ENCODE results near the gene DYNLRB1. TPM values are rescaled to one million over a fixed set of nuclear protein-coding genes. Genes with fewer than 3 reads are reported as not detected.

Gene DYNLRB1
- total and polyA plus RNA-seq, 8 donors = 17.3 to 224 (median 143) TPM

- intact Hi-C loops (cut with DNase I; ENCODE audit: low total_unique reads) = no loop called here
- H3K27me3 ChIP-seq = no peaks in the 10 kb centered on the region
- no peak overlapping the region for H3K27ac ChIP-seq
- WGBS, 5 donors = 92 to 97% (median 95%) methylated on average over 8 of the region's 8 CpGs
- no peak for DNase-seq
- H3K4me1 ChIP-seq = peaks cover 0 to 19% (median 2%) of the 10 kb centered on the region in 4 donors
- TF ChIP-seq CTCF (IDR thresholded peaks at IDR 0.05) (no peak), EP300 (IDR thresholded peaks at IDR 0.05) (no peak), POLR2AphosphoS5 (IDR thresholded peaks at IDR 0.05) (no peak), POLR2A (IDR thresholded peaks at IDR 0.05) (no peak)
- no peaks in the 10 kb centered on the region for H3K9me3 ChIP-seq
- H3K36me3 ChIP-seq = peaks cover 40 to 81% (median 72%) of the 10 kb centered on the region in 4 donors
- no peak overlapping the region for H3K4me3 ChIP-seq
Observed at GRCh38 chr20:34539756-34540155, 23.5 kb downstream of the DYNLRB1 start.

GRCh38 chr20:34540596-34541263, 24.5 kb downstream of the DYNLRB1 start:
- intact Hi-C loops (cut with DNase I; ENCODE audit: low total_unique reads) = no loop called here
- TF ChIP-seq CTCF (IDR thresholded peaks at IDR 0.05) (no peak), POLR2A (IDR thresholded peaks at IDR 0.05) (no peak), EP300 (IDR thresholded peaks at IDR 0.05) (no peak), POLR2AphosphoS5 (IDR thresholded peaks at IDR 0.05) (no peak)
- Histone ChIP-seq H3K27ac (no peak overlapping the region), H3K36me3 (peaks cover 30 to 71% (median 62%) of the 10 kb centered on the region in 4 donors), H3K4me3 (no peak overlapping the region), H3K9me3 (no peaks in the 10 kb centered on the region), H3K27me3 (no peaks in the 10 kb centered on the region), H3K4me1 (peaks cover 0 to 20% (median 2%) of the 10 kb centered on the region in 4 donors)
- WGBS, 5 donors = 86 to 91% (median 87%) methylated on average over 15 of the region's 15 CpGs
- DNase-seq = no peak

- Histone ChIP-seq H3K4me3 (no peak overlapping the region), H3K9me3 (no peaks in the 10 kb centered on the region), H3K27ac (no peak overlapping the region), H3K4me1 (peaks cover 0 to 20% (median 2%) of the 10 kb centered on the region in 4 donors), H3K27me3 (no peaks in the 10 kb centered on the region), H3K36me3 (peaks cover 23 to 64% (median 56%) of the 10 kb centered on the region in 4 donors)
- intact Hi-C loops (cut with DNase I; ENCODE audit: low total_unique reads) = no loop called here
- WGBS, 5 donors = 85 to 87% (median 85%) methylated on average over 13 of the region's 13 CpGs
- TF ChIP-seq CTCF (IDR thresholded peaks at IDR 0.05) (no peak), POLR2A (IDR thresholded peaks at IDR 0.05) (no peak), POLR2AphosphoS5 (IDR thresholded peaks at IDR 0.05) (no peak), EP300 (IDR thresholded peaks at IDR 0.05) (no peak)
- no peak for DNase-seq
Observed at GRCh38 chr20:34541264-34541901, 25.2 kb downstream of the DYNLRB1 start.

- 81 to 85% (median 82%) methylated on average over 16 of the region's 16 CpGs for WGBS, 5 donors
- Histone ChIP-seq H3K27me3 (no peaks in the 10 kb centered on the region), H3K4me1 (peaks cover 0 to 20% (median 2%) of the 10 kb centered on the region in 4 donors), H3K4me3 (no peak overlapping the region), H3K27ac (no peak overlapping the region), H3K9me3 (no peaks in the 10 kb centered on the region), H3K36me3 (peaks cover 22 to 59% (median 50%) of the 10 kb centered on the region in 4 donors)
- TF ChIP-seq EP300 (IDR thresholded peaks at IDR 0.05) (no peak), POLR2AphosphoS5 (IDR thresholded peaks at IDR 0.05) (no peak), POLR2A (IDR thresholded peaks at IDR 0.05) (no peak), CTCF (IDR thresholded peaks at IDR 0.05) (no peak)
- intact Hi-C loops (cut with DNase I; ENCODE audit: low total_unique reads) = no loop called here
- no peak for DNase-seq
Observed at GRCh38 chr20:34541917-34542316, 25.7 kb downstream of the DYNLRB1 start.
